ENCODE results near the gene NFIA. TPM values are rescaled to one million over a fixed set of nuclear protein-coding genes. Genes with fewer than 3 reads are reported as not detected.
A peak's percentile ranks its signal among the peaks of the same experiment; 100 is the strongest.

The NFIA gene
- total and polyA plus RNA-seq, 2 of the 13 experiments (the other 11 are each of a cell fraction or from before 2014, with no cell fraction given): 14.7 to 28.5 TPM

- TF ChIP-seq ZNF407 (CRISPR knock-in tag; IDR thresholded peaks at IDR 0.05; ENCODE audit: not compliant biosample characterization): no peak
- no peak for TF ChIP-seq ZBTB21 (CRISPR knock-in tag; IDR thresholded peaks at IDR 0.05)
- TF ChIP-seq MLX (CRISPR knock-in tag; IDR thresholded peaks at IDR 0.05): no peak
- no peak for TF ChIP-seq ZNF619 (CRISPR knock-in tag; IDR thresholded peaks at IDR 0.05)
- no peak for TF ChIP-seq ZBTB14 (CRISPR knock-in tag; IDR thresholded peaks at IDR 0.05)
- TF ChIP-seq HOXD1 (CRISPR knock-in tag; IDR thresholded peaks at IDR 0.05): no peak
- no peak for TF ChIP-seq AGO2 (optimal IDR thresholded peaks at IDR 0.05; ENCODE audit: low read depth, low read length)
- no peak for TF ChIP-seq NFYB (CRISPR knock-in tag; IDR thresholded peaks at IDR 0.05)
- 0 out of 2 replicates have a peak, but pooled peaks have one; percentile 25 for TF ChIP-seq ERF (CRISPR knock-in tag; IDR thresholded peaks at IDR 0.05)
- TF ChIP-seq FOXA1 (IDR thresholded peaks at IDR 0.05): no peak
- peak; percentile 83 for TF ChIP-seq FOXA1 (CRISPR knock-in tag; IDR thresholded peaks at IDR 0.05)
- no peak for TF ChIP-seq U2AF2 (IDR thresholded peaks at IDR 0.05; ENCODE audit: low read depth, low read length)
- TF ChIP-seq ZNF557 (CRISPR knock-in tag; IDR thresholded peaks at IDR 0.05): no peak
- no peak for TF ChIP-seq XBP1 (CRISPR knock-in tag; IDR thresholded peaks at IDR 0.05)
- no peak for TF ChIP-seq ZNF510 (CRISPR knock-in tag; IDR thresholded peaks at IDR 0.05; ENCODE audit: low read depth)
- peak in 1 of 2 experiments; percentile 37; a peak in 1 of 4 replicates for TF ChIP-seq EP300 (IDR thresholded peaks at IDR 0.05; ENCODE audit: low read depth in 2 of 2, low read length in 2 of 2)
- TF ChIP-seq EP300 (CRISPR knock-in tag; IDR thresholded peaks at IDR 0.05; ENCODE audit: borderline replicate concordance): no peak
- no peak for TF ChIP-seq HMGA1 (CRISPR knock-in tag; conservative IDR thresholded peaks at IDR 0.05)
- TF ChIP-seq ETV5 (CRISPR knock-in tag; IDR thresholded peaks at IDR 0.05; ENCODE audit: borderline replicate concordance): no peak; the same call in 1 of the 2 replicates
- no peak for TF ChIP-seq NR1H2 (CRISPR knock-in tag; IDR thresholded peaks at IDR 0.05; ENCODE audit: borderline replicate concordance, low read depth)
- TF ChIP-seq HNRNPH1 (optimal IDR thresholded peaks at IDR 0.05; ENCODE audit: low read depth, low read length): no peak
These were observed 219.7 kb downstream of the NFIA start (continued) for GRCh38 chr1:61301824-61302657.
